Muscle of leg (tissue), 11 donors: ENCODE results near the gene S100A7A. TPM values are rescaled to one million over a fixed set of nuclear protein-coding genes. Genes with fewer than 3 reads are reported as not detected.
A peak's percentile ranks its signal among the peaks of the same experiment; 100 is the strongest.

ENCODE experiments used
- DNase-seq: peaks from one replicate; pipeline ENCODE4 v3.0.0; 2013
- H3K27ac ChIP-seq: one replicate; pipeline ENCODE4 v1.5.1; 2013; ENCODE audit warnings: mild to moderate bottlenecking, low read length, control low read depth
- H3K27me3 ChIP-seq: one replicate; pipeline ENCODE4 v1.6.1; 2013; ENCODE audit warnings: low read length; ENCODE audit not compliant: control insufficient read depth, insufficient read depth
- H3K36me3 ChIP-seq: one replicate; pipeline ENCODE4 v1.6.1; 2013; ENCODE audit warnings: low read length; ENCODE audit not compliant: control insufficient read depth, insufficient read depth
- H3K4me1 ChIP-seq: one replicate; pipeline ENCODE4 v1.6.1; 2013; ENCODE audit warnings: low read length; ENCODE audit not compliant: control insufficient read depth, insufficient read depth
- H3K4me3 ChIP-seq: one replicate; pipeline ENCODE4 v1.5.1; 2013; ENCODE audit warnings: low read length, control low read depth
- H3K9me3 ChIP-seq: replicated peaks from 2 replicates; pipeline ENCODE4 v1.6.1; 2013; ENCODE audit warnings: low read depth, low read length; ENCODE audit not compliant: control insufficient read depth
- WGBS: methylation state at CpG from one replicate; pipeline ENCODE4 v1.1.5; 2013; ENCODE audit warnings: missing lambda C conversion rate; ENCODE audit not compliant: insufficient coverage; 5-methylcytosine and 5-hydroxymethylcytosine counted together
- polyA plus RNA-seq, 8 donors: library from polyadenylated mRNA; unstranded; fragments of 120-200 nt; gene quantifications; one replicate each; pipeline versions ENCODE4 v1.2.1 to v1.2.3, GENCODE V29; 2013; ENCODE audit warnings: inconsistent platforms in 1 of 8, low replicate concordance in 1 of 8; ENCODE audit not compliant: insufficient read length in 8 of 8, insufficient read depth in 1 of 8
- total RNA-seq: library from RNA; stranded (reverse); fragments of 120-200 nt; gene quantifications from one replicate; pipeline ENCODE4 v1.2.4, GENCODE V29; 2013

The S100A7A gene
- total and polyA plus RNA-seq, 9 donors = not detected

- Histone ChIP-seq H3K4me3 (no peak overlapping the region), H3K27ac (no peak overlapping the region), H3K27me3 (no peaks in the 10 kb centered on the region), H3K4me1 (no peaks in the 10 kb centered on the region), H3K36me3 (no peaks in the 10 kb centered on the region), H3K9me3 (no peaks in the 10 kb centered on the region)
- 4% methylated on average over 3 of the region's 6 CpGs for WGBS
- peak; percentile 82 for DNase-seq
These were observed 6.2 kb downstream of the S100A7A start for GRCh38 chr1:153422450-153423068.

DNA sequence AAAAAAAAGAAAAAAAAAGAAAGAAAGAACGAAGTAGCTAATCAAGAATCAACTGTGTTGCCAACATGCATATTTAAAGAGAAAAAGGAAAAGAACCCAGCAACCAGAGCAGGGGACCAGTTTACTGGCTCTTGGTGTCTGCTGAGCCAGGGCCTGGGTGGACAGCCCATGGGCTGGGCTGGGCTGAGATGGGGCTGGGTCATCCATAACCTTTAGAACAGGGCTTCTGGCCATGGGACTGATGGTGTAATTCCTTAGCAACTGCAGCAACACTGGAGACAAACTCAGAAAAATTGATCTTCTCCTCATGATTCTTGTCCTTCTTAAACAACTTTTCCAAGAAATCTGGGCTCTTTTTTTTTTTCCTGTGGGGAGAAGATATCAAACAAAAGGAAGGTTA is 10.5 kb downstream of the S100A7A start:
- Histone ChIP-seq H3K4me3 (no peak overlapping the region), H3K4me1 (no peaks in the 10 kb centered on the region), H3K36me3 (no peaks in the 10 kb centered on the region), H3K27ac (no peak overlapping the region), H3K27me3 (no peaks in the 10 kb centered on the region), H3K9me3 (no peaks in the 10 kb centered on the region)
- no peak for DNase-seq
- 40% methylated on average over 1 of the region's 1 CpG for WGBS

GRCh38 chr1:153428073-153428638 is 11.8 kb downstream of the S100A7A start:
- Histone ChIP-seq H3K36me3 (no peaks in the 10 kb centered on the region), H3K9me3 (no peaks in the 10 kb centered on the region), H3K4me1 (no peaks in the 10 kb centered on the region), H3K27me3 (no peaks in the 10 kb centered on the region), H3K27ac (no peak overlapping the region), H3K4me3 (no peak overlapping the region)
- WGBS = 81% methylated on average over 8 of the region's 12 CpGs
- DNase-seq = no peak

DNA sequence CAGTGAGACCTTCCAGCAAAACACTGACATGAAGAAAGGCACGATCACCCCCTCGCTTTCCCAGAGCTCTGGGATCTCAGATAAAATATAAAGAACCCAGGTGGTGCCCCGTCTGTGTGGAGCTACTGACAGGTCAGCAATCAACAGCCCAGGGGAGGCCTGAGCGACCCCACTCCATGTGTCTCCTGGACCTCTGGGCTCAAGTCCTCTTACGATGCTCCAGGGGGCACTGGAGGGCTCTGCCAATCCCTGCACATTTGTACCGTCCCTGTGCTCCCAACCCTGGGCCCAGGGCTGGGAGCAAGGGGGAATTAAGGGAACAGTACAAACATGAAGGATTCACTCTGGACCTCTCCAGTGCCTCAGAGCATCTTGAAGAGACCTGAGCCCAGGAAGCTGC is 12.5 kb downstream of the S100A7A start:
- no peak overlapping the region for H3K4me3 ChIP-seq
- H3K36me3 ChIP-seq = no peaks in the 10 kb centered on the region
- no peaks in the 10 kb centered on the region for H3K27me3 ChIP-seq
- H3K27ac ChIP-seq = no peak overlapping the region
- 42% methylated on average over 4 of the region's 6 CpGs for WGBS
- no peaks in the 10 kb centered on the region for H3K4me1 ChIP-seq
- H3K9me3 ChIP-seq = no peaks in the 10 kb centered on the region
- no peak for DNase-seq

- Histone ChIP-seq H3K27ac (no peak overlapping the region), H3K27me3 (no peaks in the 10 kb centered on the region), H3K9me3 (no peaks in the 10 kb centered on the region), H3K36me3 (no peaks in the 10 kb centered on the region), H3K4me3 (no peak overlapping the region), H3K4me1 (no peaks in the 10 kb centered on the region)
- no peak for DNase-seq
- 65% methylated on average over 6 of the region's 7 CpGs for WGBS
These were observed 13.2 kb downstream of the S100A7A start for GRCh38 chr1:153429266-153430165.

DNA sequence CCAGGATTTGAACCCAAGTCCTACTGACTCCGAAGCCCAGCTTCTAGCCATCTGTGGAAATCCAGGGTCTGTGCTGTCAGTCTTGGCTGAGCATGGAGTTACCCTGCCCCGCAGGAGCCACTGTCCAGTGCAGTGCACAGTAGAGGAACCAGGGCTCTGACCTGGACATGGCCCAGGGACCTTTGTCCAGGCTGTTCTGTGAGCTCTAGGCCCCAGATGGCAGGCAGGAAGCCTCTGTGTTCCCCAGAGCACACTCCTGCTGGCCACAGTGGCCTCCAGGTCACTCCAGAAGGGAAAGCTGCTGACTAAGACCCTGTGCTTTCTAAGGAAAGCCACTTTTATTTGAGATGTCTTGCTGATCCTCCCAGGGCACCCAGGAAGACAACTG is 13.8 kb downstream of the S100A7A start:
- no peak overlapping the region for H3K27ac ChIP-seq
- H3K4me1 ChIP-seq = no peaks in the 10 kb centered on the region
- DNase-seq = no peak
- WGBS = 81% methylated on average over 2 of the region's 2 CpGs
- H3K36me3 ChIP-seq = no peaks in the 10 kb centered on the region
- no peak overlapping the region for H3K4me3 ChIP-seq
- H3K27me3 ChIP-seq = peaks cover 2% of the 10 kb centered on the region
- no peaks in the 10 kb centered on the region for H3K9me3 ChIP-seq

GRCh38 chr1:153430561-153430960 is 14.2 kb downstream of the S100A7A start:
- peaks cover 2% of the 10 kb centered on the region for H3K27me3 ChIP-seq
- 86% methylated on average over 1 of the region's 3 CpGs for WGBS
- no peak overlapping the region for H3K4me3 ChIP-seq
- H3K9me3 ChIP-seq = no peaks in the 10 kb centered on the region
- no peaks in the 10 kb centered on the region for H3K4me1 ChIP-seq
- H3K36me3 ChIP-seq = no peaks in the 10 kb centered on the region
- H3K27ac ChIP-seq = no peak overlapping the region
- DNase-seq = no peak

- H3K4me3 ChIP-seq = no peak overlapping the region
- no peaks in the 10 kb centered on the region for H3K36me3 ChIP-seq
- peaks cover 2% of the 10 kb centered on the region for H3K27me3 ChIP-seq
- 75% methylated on average over 17 of the region's 17 CpGs for WGBS
- DNase-seq = no peak
- H3K27ac ChIP-seq = no peak overlapping the region
- H3K4me1 ChIP-seq = no peaks in the 10 kb centered on the region
- H3K9me3 ChIP-seq = no peaks in the 10 kb centered on the region
These were observed 14.7 kb downstream of the S100A7A start for GRCh38 chr1:153431002-153431401.

DNA sequence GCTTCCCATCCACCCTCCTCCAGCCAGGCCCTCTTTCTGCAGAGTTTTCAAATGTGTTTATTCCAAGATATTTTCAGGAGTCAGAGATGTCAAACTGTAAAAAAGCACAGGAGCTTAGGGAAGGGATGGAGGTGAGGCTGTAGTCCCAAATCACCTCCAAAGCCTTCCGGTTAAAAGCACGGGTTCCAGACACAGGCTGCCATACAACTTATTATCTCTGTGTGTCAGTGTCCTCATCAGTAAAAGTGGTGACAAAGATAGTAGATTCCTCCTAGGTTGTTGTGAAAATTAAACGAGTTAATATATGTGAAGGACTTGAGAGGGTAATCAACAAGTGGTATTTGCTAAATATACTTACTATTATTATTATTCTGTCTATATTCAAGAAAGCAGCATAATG is 15.1 kb downstream of the S100A7A start:
- Histone ChIP-seq H3K4me1 (no peaks in the 10 kb centered on the region), H3K27me3 (peaks cover 2% of the 10 kb centered on the region), H3K4me3 (no peak overlapping the region), H3K27ac (no peak overlapping the region), H3K9me3 (no peaks in the 10 kb centered on the region), H3K36me3 (no peaks in the 10 kb centered on the region)
- no peak for DNase-seq
- no CpG with 5 or more reads among the region's 3 CpGs for WGBS

DNA sequence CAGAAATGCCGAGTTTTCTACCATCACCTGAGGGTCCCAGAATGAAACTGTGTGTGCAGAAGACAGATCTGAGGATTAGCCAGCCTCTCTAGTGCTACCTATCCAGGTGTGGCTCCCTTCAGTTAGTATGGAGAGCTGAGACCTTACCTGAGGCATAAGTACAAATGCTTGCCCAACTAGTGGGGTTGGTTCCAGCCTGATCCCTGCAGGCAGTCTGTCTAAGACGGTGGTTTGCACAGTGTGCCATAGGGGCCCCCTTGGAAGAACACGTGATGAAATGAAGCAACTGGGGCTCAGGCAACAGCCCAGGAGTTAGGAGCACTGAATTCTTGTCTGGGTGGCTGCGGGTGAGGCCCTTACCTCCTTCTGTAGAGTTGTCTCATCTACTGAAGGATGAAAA is 15.6 kb downstream of the S100A7A start:
- Histone ChIP-seq H3K27ac (no peak overlapping the region), H3K27me3 (peaks cover 2% of the 10 kb centered on the region), H3K36me3 (no peaks in the 10 kb centered on the region), H3K9me3 (no peaks in the 10 kb centered on the region), H3K4me1 (no peaks in the 10 kb centered on the region), H3K4me3 (no peak overlapping the region)
- DNase-seq = no peak
- 47% methylated on average over 4 of the region's 4 CpGs for WGBS
